Naive B cell (primary cell): ENCODE data around the gene F10. TPM values are rescaled to one million over a fixed set of nuclear protein-coding genes. Genes with fewer than 3 reads are reported as not detected.
"Not testable (repeated sequence)": the region's sequence is repeated elsewhere in the genome, so short reads cannot be mapped to it uniquely, and the experiment has no call there.

Source experiments
- ATAC-seq, 2 donors: fragments of 150-1000 bp; cut with Tn5 transposase; 2 replicates each; pipeline ENCODE4 v1.10.0; 2021; ENCODE audit warnings: low read depth in 2 of 2, mild to moderate bottlenecking in 2 of 2, moderate library complexity in 2 of 2
- DNase-seq: peaks from one replicate; pipeline ENCODE4 v3.0.0; 2022
- H3K27ac Mint-ChIP-seq, 6 donors: one replicate each; pipeline ENCODE4 v1.8.0; 2020 to 2022; ENCODE audit warnings: mild to moderate bottlenecking in 6 of 6, mixed read lengths in 6 of 6, moderate library complexity in 5 of 6, inconsistent platforms in 2 of 6
- H3K27me3 Mint-ChIP-seq, 3 donors: one replicate each; pipeline ENCODE4 v1.8.0; 2021 to 2022; ENCODE audit warnings: mixed read lengths in 3 of 3, mild to moderate bottlenecking in 1 of 3
- H3K36me3 Mint-ChIP-seq, 2 donors: one replicate each; pipeline ENCODE4 v1.8.0; 2020 to 2022; ENCODE audit warnings: mixed read lengths in 2 of 2, inconsistent platforms in 1 of 2, mild to moderate bottlenecking in 1 of 2
- H3K4me1 Mint-ChIP-seq, 3 donors: one replicate each; pipeline ENCODE4 v1.8.0; 2020 to 2022; ENCODE audit warnings: mixed read lengths in 3 of 3, inconsistent platforms in 1 of 3, mild to moderate bottlenecking in 1 of 3, moderate library complexity in 1 of 3
- H3K4me3 Mint-ChIP-seq, 8 donors: one replicate each; pipeline ENCODE4 v1.8.0; 2020 to 2022; ENCODE audit warnings: mild to moderate bottlenecking in 8 of 8, mixed read lengths in 8 of 8, moderate library complexity in 8 of 8, inconsistent platforms in 2 of 8
- H3K9me3 Mint-ChIP-seq, 7 donors: one replicate each; pipeline ENCODE4 v1.8.0; 2020 to 2022; ENCODE audit warnings: mixed read lengths in 7 of 7, mild to moderate bottlenecking in 5 of 7, inconsistent platforms in 2 of 7, moderate library complexity in 1 of 7
- polyA plus RNA-seq, 6 donors: library from polyadenylated mRNA; unstranded; fragments of 300-500 nt; fragmentation: Illumina TruSeq; gene quantifications; one replicate each; pipeline ENCODE4 v1.2.3, GENCODE V29; 2021; ENCODE audit warnings: low read depth in 6 of 6

The F10 gene
- polyA plus RNA-seq, 6 donors from 2014 or later = not detected

- H3K4me1 Mint-ChIP-seq, H3K4me3 Mint-ChIP-seq, H3K36me3 Mint-ChIP-seq, H3K9me3 Mint-ChIP-seq, DNase-seq, ATAC-seq, H3K27ac Mint-ChIP-seq: not testable (repeated sequence)
- peaks cover 0 to 20% (median 8%) of the 10 kb centered on the region in 3 donors for H3K27me3 Mint-ChIP-seq
Measured at GRCh38 chr13:113112475-113112874, 10.1 kb upstream of the F10 start.

DNA sequence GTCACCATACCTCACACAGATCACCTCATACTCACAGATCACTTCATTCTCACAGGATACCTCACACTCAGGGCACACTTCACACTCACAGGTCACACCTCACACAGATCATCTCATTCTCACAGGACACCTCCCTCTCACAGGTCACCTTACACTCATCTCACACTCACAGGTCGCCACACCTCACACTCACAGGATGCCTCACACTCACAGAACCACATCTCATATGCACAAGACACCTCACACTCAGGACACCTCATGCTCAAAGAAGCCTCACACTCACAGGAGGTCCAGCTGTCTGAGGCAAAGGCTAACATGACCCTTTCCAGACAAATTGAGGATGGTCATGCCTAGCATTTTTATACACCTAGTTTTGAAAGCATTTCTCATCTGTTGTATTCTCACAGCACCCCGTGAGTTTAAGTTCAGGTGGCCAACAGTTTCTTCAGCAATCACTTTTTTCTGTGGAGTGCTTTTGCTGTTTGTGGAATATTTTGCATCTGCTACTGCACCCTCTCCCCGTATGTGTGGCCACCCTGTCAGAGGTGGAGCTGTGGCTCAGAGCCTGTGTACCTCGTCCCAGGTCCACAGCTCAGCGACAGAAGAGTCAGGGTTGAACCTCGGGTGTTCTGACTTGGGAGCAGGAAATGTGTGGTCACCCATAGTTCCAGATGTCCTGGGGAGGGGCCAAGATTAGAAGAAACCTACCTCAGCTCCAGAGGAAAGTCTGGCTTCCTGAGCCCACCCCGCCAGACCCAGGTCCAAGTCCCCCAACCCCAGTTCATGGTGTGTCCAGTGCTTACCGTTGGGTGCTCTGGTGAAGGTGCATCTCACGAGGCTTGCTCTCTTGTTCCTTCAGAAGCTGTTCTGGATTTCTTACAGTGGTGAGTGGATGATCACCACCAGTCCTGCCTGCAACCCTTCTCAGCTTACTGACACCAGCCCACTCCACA lies 9.4 kb upstream of the F10 start:
- peaks cover 0 to 2% (median 0%) of the 10 kb centered on the region in 7 donors for H3K9me3 Mint-ChIP-seq
- DNase-seq (no peak), ATAC-seq (no peak)
- H3K27me3 Mint-ChIP-seq = peaks cover 0 to 20% (median 8%) of the 10 kb centered on the region in 3 donors
- no peak overlapping the region for H3K4me3 Mint-ChIP-seq
- no peak overlapping the region for H3K27ac Mint-ChIP-seq
- no peaks in the 10 kb centered on the region for H3K4me1 Mint-ChIP-seq
- H3K36me3 Mint-ChIP-seq = no peaks in the 10 kb centered on the region

- Mint-ChIP-seq H3K9me3 (peaks cover 0 to 2% (median 0%) of the 10 kb centered on the region in 7 donors), H3K4me1 (no peaks in the 10 kb centered on the region), H3K36me3 (no peaks in the 10 kb centered on the region), H3K4me3 (no peak overlapping the region), H3K27me3 (peaks cover 0 to 20% (median 8%) of the 10 kb centered on the region in 3 donors), H3K27ac (no peak overlapping the region)
- ATAC-seq (no peak), DNase-seq (no peak)
Measured at GRCh38 chr13:113113846-113114271, 8.7 kb upstream of the F10 start.

- no peaks in the 10 kb centered on the region for H3K36me3 Mint-ChIP-seq
- H3K27ac Mint-ChIP-seq = no peak overlapping the region
- H3K4me1 Mint-ChIP-seq = no peaks in the 10 kb centered on the region
- H3K9me3 Mint-ChIP-seq = peaks cover 0 to 2% (median 0%) of the 10 kb centered on the region in 7 donors
- no peak for ATAC-seq
- H3K4me3 Mint-ChIP-seq = no peak overlapping the region
- H3K27me3 Mint-ChIP-seq = peaks cover 0 to 20% (median 14%) of the 10 kb centered on the region in 3 donors
- DNase-seq = no peak
Measured at GRCh38 chr13:113114511-113115362, 7.9 kb upstream of the F10 start.

DNA sequence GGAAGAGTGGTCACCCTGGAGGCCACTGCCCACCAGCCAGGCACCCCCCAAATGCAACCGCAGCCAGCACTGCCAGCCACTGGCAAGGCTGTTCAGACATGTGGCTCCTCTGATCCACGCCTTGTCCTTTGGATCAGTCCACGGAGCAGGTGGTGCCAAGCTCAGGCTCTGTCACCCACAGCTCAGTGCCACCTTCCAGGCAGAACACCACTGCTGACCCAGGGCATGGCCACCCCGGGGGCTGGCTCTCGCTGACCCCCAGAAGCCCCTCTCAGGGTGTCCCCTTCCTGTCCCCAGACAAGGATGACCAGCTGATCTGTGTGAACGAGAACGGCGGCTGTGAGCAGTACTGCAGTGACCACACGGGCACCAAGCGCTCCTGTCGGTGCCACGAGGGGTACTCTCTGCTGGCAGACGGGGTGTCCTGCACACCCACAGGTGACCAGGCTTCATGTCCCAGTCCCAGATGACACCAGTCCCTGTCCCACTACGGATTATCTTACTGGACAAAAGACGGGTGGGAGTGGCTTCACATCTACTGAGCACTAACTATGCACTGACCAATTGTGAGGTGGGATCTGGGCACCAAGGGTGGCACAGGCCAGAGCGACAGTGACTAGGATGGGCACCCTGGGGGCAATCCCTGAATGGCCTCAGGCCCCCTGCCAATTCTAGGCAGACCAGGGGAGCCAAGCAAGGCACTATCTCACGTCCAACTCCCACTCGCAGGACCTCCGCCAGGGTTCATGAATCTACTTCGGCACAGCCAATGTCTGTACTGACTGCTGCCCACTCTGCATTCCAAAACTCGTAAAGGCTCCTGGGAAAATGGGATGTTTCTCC lies 7.0 kb upstream of the F10 start:
- Mint-ChIP-seq H3K4me3 (no peak overlapping the region), H3K36me3 (no peaks in the 10 kb centered on the region), H3K4me1 (no peaks in the 10 kb centered on the region), H3K27ac (no peak overlapping the region), H3K27me3 (peaks cover 0 to 20% (median 16%) of the 10 kb centered on the region in 3 donors), H3K9me3 (peaks cover 0 to 2% (median 0%) of the 10 kb centered on the region in 7 donors)
- DNase-seq (no peak), ATAC-seq (no peak)

DNA sequence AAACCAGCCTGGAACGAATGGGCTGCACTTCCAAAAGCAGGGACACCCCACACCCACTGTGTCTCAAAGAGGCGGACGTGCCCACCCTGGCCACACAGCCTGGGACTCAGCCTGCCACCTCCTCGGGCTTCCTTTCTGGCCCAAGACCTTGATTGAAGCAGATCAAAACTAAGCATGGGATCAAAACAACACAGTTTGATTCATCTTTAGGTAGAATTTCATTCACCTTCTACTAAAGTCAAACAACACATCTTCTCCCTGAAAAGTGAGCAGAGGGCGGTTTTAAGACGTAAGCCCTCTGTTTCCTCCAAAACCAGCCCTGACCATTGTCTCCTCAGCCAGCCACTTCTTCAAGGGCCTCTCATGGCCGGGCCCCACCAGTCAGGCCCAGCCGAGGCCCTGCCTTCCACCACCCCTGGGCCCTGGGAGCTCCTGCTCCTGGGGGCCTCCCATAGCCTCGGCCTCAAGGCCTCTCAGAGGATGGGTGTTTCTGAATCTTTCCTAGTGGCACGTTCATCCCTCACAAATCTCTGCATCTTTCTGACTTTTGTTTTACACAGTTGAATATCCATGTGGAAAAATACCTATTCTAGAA lies 6.3 kb upstream of the F10 start:
- no peak for DNase-seq
- Mint-ChIP-seq H3K27me3 (peaks cover 5 to 16% (median 15%) of the 10 kb centered on the region in 3 donors), H3K4me1 (no peaks in the 10 kb centered on the region), H3K36me3 (no peaks in the 10 kb centered on the region), H3K27ac (no peak overlapping the region), H3K9me3 (peaks cover 0 to 2% (median 0%) of the 10 kb centered on the region in 7 donors), H3K4me3 (no peak overlapping the region)
- no peak for ATAC-seq

GRCh38 chr13:113116871-113117271 lies 5.7 kb upstream of the F10 start:
- H3K36me3 Mint-ChIP-seq = no peaks in the 10 kb centered on the region
- H3K27me3 Mint-ChIP-seq = peaks cover 5 to 16% (median 15%) of the 10 kb centered on the region in 3 donors
- DNase-seq = no peak
- no peak for ATAC-seq
- H3K9me3 Mint-ChIP-seq = peaks cover 0 to 2% (median 0%) of the 10 kb centered on the region in 7 donors
- H3K27ac Mint-ChIP-seq = no peak overlapping the region
- no peak overlapping the region for H3K4me3 Mint-ChIP-seq
- H3K4me1 Mint-ChIP-seq = no peaks in the 10 kb centered on the region

GRCh38 chr13:113117335-113117872 lies 5.2 kb upstream of the F10 start:
- ATAC-seq = no peak
- Mint-ChIP-seq H3K27ac (no peak overlapping the region), H3K36me3 (no peaks in the 10 kb centered on the region), H3K27me3 (peaks cover 5 to 16% (median 15%) of the 10 kb centered on the region in 3 donors), H3K4me3 (no peak overlapping the region), H3K4me1 (no peaks in the 10 kb centered on the region), H3K9me3 (peaks cover 0 to 2% (median 0%) of the 10 kb centered on the region in 7 donors)
- no peak for DNase-seq

- no peaks in the 10 kb centered on the region for H3K4me1 Mint-ChIP-seq
Measured at GRCh38 chr13:113117911-113118260, 4.7 kb upstream of the F10 start.

DNA sequence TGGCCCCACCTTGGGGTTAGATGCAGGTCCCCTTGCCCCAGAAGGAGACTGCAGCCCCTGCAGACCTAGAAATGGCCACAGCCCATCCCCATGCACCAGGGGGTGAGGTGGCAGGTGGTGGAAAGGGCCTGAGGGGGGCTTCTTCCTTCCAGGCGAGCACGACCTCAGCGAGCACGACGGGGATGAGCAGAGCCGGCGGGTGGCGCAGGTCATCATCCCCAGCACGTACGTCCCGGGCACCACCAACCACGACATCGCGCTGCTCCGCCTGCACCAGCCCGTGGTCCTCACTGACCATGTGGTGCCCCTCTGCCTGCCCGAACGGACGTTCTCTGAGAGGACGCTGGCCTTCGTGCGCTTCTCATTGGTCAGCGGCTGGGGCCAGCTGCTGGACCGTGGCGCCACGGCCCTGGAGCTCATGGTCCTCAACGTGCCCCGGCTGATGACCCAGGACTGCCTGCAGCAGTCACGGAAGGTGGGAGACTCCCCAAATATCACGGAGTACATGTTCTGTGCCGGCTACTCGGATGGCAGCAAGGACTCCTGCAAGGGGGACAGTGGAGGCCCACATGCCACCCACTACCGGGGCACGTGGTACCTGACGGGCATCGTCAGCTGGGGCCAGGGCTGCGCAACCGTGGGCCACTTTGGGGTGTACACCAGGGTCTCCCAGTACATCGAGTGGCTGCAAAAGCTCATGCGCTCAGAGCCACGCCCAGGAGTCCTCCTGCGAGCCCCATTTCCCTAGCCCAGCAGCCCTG lies 4.2 kb upstream of the F10 start:
- H3K4me3 Mint-ChIP-seq = peak overlapping the region in 1 of 8 donors; percentile 9
- H3K27me3 Mint-ChIP-seq = peaks cover 14 to 22% (median 16%) of the 10 kb centered on the region in 3 donors
- no peak overlapping the region for H3K27ac Mint-ChIP-seq
- H3K9me3 Mint-ChIP-seq = peaks cover 0 to 2% (median 0%) of the 10 kb centered on the region in 7 donors
- DNase-seq (no peak), ATAC-seq (no peak)
- H3K36me3 Mint-ChIP-seq = no peaks in the 10 kb centered on the region
- no peaks in the 10 kb centered on the region for H3K4me1 Mint-ChIP-seq

More at GRCh38 chr13:113117911-113118260, 4.7 kb upstream of the F10 start:
- H3K4me3 Mint-ChIP-seq = no peak overlapping the region
- DNase-seq (no peak), ATAC-seq (no peak)
- no peaks in the 10 kb centered on the region for H3K36me3 Mint-ChIP-seq
- peaks cover 0 to 2% (median 0%) of the 10 kb centered on the region in 7 donors for H3K9me3 Mint-ChIP-seq
- H3K27ac Mint-ChIP-seq = no peak overlapping the region
- H3K27me3 Mint-ChIP-seq = peaks cover 8 to 18% (median 16%) of the 10 kb centered on the region in 3 donors

DNA sequence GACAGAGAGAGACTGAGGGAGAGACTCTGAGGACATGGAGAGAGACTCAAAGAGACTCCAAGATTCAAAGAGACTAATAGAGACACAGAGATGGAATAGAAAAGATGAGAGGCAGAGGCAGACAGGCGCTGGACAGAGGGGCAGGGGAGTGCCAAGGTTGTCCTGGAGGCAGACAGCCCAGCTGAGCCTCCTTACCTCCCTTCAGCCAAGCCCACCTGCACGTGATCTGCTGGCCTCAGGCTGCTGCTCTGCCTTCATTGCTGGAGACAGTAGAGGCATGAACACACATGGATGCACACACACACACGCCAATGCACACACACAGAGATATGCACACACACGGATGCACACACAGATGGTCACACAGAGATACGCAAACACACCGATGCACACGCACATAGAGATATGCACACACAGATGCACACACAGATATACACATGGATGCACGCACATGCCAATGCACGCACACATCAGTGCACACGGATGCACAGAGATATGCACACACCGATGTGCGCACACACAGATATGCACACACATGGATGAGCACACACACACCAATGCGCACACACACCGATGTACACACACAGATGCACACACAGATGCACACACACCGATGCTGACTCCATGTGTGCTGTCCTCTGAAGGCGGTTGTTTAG lies 3.3 kb upstream of the F10 start:
- Mint-ChIP-seq H3K36me3 (no peaks in the 10 kb centered on the region), H3K9me3 (peaks cover 0 to 2% (median 0%) of the 10 kb centered on the region in 7 donors), H3K4me1 (no peaks in the 10 kb centered on the region), H3K4me3 (no peak overlapping the region), H3K27me3 (peaks cover 16 to 21% (median 21%) of the 10 kb centered on the region in 3 donors), H3K27ac (no peak overlapping the region)
- ATAC-seq = no peak
- DNase-seq = no peak
